ENCODE measurements around the gene ADAM15.

- no peak for TF ChIP-seq CTCF (conservative IDR thresholded peaks at IDR 0.05)
- TF ChIP-seq EZH2 (IDR thresholded peaks at IDR 0.05; ENCODE audit: low read depth): no peak
Measured at GRCh38 chr1:155043301-155043702, 7.8 kb upstream of the ADAM15 start.

Data from PC-9 (cell line).